Activated CD8-positive, alpha-beta memory T cell treated with anti-CD3 and anti-CD28 coated beads for 48 hours (primary cell): ENCODE measurements around the gene CAPN10.

Experiments used
- DNase-seq, 3 experiments: peaks; one replicate each; pipeline ENCODE4 v3.0.0-alpha.2; 2020; ENCODE audit warnings: low read depth in 2 of 3, low spot score in 2 of 3

Gene CAPN10

DNA sequence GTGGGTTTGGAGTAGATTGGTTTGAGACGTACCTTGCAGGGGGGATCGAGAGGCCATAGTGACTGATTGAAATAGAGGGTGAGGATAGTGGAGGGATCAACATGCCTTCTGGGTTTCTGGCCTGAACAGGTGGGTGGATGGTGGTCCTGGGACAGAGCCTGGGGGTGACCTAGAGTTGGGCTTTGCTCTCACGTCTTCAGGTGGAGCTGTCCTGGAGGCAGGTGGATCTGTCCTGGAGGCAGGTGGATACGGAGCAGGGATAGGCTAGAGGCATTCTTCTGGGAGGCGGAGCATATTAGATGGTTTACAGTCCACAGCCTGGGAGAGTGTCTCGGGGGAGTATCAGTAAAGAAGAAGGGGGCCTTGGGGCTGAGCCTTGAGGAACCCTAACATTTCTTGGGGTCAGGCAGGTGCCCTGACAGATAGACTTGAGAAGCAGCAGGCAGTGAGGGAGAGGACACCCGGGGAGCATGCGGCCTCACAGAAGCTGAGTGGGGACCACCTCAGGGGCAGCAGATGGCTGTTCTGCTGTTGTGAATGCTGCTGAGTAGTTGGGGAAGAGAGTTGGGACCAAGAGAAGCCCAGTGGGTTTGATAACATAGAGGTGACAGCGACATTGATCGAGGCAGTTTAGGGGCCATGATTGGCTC lies 1.6 kb downstream of the CAPN10 start:
- DNase-seq = no peak

DNA sequence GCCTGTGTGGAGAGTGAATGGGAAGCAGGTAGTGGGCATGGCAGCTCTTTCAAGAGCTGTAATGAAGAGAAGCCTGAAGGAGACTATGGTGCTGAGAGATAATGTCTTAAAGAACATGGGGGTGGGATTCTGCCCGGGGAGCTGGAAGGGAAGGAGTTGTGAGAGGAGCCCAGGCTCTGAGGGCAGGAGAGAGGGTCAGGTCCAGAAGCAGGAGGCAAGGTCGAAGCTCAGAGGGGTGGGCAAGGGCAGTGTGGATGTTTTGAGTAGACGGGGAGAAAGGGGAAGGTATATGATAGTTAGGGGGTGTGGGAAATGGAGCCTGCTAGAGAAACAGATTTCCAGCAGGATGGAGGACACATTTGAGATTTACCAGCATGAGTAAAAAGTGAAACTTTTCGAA lies 2.1 kb downstream of the CAPN10 start:
- no peak for DNase-seq

DNA sequence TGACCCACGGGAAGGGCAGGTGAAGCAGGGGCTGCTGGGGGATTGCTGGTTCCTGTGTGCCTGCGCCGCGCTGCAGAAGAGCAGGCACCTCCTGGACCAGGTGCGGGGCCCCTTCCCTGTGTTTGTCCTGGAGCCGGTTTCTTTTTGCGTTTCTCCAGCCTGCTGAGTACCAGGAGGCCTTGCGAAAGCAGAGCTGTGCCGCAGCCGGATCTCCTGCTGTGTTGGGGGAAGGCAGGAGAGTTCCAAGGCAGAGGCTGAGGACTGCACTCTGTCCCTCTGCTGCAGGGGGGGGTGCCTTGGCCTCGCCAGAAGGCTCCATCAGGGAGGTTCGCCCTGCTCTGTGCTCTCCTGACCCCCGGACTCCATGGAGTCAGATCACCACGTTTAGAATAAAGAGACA lies 2.8 kb downstream of the CAPN10 start:
- DNase-seq = no peak

GRCh38 chr2:240589850-240590525 lies 3.5 kb downstream of the CAPN10 start:
- no peak for DNase-seq

GRCh38 chr2:240590681-240591111 lies 4.2 kb downstream of the CAPN10 start:
- DNase-seq = no peak

DNA sequence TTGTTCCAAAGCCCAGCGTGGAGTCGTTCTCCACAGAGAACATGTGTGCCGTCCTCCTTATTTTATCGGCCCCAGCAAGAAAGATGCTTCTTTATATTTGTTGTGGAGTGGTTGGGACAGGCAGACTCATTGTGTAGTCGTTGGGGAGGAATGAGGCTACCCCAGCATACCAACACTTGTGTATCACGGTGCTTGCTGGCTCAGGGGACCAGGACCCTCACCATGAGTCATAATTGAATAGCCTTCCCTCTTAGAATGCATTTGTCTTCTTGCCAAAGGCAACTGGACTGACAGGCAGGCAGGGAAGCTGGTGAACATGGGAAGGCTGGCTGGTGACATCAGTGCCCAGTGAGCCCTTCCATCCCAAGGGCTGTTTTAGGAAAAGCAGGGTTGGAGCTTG lies 4.7 kb downstream of the CAPN10 start:
- no peak for DNase-seq

- DNase-seq = no peak
These were observed 5.2 kb downstream of the CAPN10 start for GRCh38 chr2:240591784-240592183.

GRCh38 chr2:240593026-240593702 lies 6.6 kb downstream of the CAPN10 start:
- DNase-seq = no peak

DNA sequence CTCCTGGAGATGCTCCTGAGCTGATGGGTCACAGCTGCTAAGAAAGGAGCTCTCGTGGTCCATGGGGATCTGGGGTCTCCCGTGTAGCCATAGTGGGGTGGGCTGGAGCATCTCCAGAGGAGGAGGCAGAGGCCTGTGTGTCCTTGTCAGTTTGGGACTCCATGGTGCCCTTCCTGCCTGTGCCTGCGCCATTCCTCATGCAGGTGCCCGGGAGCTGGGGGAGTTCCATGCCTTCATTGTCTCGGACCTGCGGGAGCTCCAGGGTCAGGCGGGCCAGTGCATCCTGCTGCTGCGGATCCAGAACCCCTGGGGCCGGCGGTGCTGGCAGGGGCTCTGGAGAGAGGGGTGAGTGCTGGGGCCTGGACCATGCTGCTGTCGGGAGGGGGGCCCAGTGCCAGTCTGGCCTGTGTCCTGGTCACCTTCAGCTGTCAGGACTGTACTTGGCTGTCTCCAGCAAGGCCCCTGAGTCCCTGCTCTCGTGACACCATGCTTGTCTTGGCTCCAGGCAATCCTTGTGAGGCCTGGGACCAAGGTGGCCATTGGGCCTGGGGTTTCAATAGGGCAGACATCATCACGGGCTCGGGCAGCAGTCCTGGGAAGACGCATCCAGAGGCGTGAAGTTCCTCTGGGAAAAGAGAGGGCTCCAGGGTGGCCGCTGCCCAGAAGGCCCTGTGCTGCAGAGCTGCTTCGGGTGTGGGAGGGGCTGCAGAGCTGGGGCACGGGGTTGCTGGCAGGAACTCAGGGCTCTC lies 7.3 kb downstream of the CAPN10 start:
- DNase-seq = no peak

DNA sequence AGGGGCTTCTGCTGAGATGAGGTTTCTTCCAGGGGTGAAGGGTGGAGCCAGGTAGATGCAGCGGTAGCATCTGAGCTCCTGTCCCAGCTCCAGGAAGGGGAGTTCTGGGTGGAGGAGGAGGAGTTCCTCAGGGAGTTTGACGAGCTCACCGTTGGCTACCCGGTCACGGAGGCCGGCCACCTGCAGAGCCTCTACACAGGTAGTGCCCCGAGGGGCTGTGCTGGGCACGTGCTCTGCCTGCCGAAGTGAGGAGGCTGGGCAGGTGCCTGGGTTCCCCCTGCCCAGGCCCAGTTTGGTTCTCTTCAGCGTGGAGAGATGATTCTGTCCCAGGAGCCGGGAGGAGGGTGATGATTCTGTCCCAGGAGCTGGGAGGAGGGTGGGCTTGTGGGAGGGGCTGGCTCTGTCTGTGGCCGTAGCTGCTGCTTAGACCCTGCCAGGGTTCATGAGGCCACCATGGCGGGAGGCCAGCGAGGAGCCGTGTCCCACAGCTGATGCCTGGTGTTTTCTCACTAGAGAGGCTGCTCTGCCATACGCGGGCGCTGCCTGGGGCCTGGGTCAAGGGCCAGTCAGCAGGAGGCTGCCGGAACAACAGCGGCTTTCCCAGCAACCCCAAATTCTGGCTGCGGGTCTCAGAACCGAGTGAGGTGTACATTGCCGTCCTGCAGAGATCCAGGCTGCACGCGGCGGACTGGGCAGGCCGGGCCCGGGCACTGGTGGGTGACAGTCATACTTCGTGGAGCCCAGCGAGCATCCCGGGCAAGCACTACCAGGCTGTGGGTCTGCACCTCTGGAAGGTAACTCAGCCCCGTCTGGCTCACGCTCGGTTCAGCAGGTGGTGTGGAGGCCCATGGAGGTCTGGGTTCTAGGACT lies 8.2 kb downstream of the CAPN10 start:
- DNase-seq = no peak

DNA sequence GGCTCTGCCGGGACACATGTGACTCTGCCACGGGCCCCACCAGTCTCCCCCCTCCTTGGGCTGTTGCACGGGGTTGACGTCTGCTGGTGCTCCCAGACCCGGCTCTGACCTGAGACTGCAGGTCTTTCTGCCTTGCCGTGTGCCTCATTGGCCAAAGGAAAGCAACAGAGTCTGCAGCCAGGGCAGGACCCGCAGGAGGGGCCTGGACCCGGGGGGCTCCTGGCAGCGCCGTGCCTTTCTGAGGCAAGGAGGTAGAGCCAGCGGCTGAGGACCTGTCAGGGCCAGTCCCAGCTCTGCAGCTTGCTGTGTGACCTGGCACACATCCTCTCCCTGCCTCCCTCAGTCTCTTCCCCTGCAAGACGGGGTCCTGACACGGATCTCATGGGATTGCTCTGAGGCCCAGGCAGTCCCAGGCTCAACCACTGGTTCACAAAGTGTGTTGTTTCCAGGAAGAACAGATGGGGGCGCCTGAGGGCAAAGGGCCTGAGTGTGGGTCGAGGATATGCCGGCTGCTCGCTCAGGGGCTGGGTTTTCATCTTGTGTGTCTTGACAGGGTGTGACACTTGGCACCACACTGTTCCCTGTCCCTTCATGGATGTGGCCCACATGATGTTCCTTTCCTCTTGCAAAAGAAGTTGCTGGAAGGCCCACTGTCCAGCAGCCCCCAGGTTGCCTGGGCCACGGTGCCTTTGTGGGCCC lies 9.0 kb downstream of the CAPN10 start:
- peak in 1 of 3 experiments; percentile 26 for DNase-seq

- DNase-seq = no peak
These were observed 9.5 kb downstream of the CAPN10 start for GRCh38 chr2:240596080-240596460.

GRCh38 chr2:240596491-240596931 lies 10.0 kb downstream of the CAPN10 start:
- DNase-seq = no peak

- no peak for DNase-seq
These were observed 10.5 kb downstream of the CAPN10 start for GRCh38 chr2:240597054-240597418.

- no peak for DNase-seq
These were observed 11.1 kb downstream of the CAPN10 start for GRCh38 chr2:240597419-240598181.

DNA sequence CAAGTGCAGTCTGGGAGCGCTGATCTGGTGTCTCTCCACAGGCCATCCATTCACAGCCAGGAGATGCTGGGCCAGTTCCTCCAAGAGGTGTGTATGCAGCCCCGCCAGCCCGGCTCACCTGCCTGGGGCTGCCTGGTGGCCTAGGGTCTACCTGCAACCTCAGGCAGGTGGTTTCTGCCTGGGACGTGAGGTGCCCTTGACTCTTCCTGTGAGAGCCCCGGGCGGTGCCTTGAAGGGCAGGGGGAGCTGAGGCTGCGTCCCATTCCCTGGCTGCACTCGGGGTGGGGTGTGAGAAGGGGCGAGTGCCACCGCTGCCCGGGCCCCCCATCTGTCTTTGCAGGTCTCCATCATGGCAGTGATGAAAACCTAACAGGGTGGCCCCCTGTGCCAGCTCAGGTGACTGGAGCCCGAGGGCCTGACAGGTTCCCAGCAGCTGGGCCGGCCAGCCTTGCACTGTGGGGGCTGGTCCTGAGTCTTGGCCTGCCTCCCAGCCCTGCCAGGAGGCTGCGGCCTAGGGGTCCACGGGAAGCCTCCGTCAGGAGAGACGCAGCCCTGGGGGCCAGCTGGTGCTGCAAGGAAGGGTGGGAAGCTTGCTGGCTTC lies 11.9 kb downstream of the CAPN10 start:
- no peak for DNase-seq

- DNase-seq = no peak
These were observed 12.6 kb downstream of the CAPN10 start for GRCh38 chr2:240599141-240599583.

GRCh38 chr2:240600451-240600961 lies 14.0 kb downstream of the CAPN10 start:
- no peak for DNase-seq
